Endothelial cell (in vitro differentiated cells): ENCODE measurements around the gene TIMM44. TPM values are rescaled to one million over a fixed set of nuclear protein-coding genes. Genes with fewer than 3 reads are reported as not detected.

Experiments used
- DNase-seq: peaks from one replicate; pipeline ENCODE4 v3.0.0; 2021; ENCODE audit warnings: low spot score
- H3K27ac Mint-ChIP-seq: one replicate; pipeline ENCODE4 v1.8.0; 2021; ENCODE audit warnings: mixed read lengths, inconsistent platforms; ENCODE audit not compliant: unreplicated experiment
- H3K27me3 Mint-ChIP-seq: one replicate; pipeline ENCODE4 v1.8.0; 2021; ENCODE audit warnings: mild to moderate bottlenecking, moderate library complexity, mixed read lengths, inconsistent platforms; ENCODE audit not compliant: unreplicated experiment
- H3K36me3 Mint-ChIP-seq: one replicate; pipeline ENCODE4 v1.8.0; 2021; ENCODE audit warnings: mild to moderate bottlenecking, low read depth, mixed read lengths, inconsistent platforms; ENCODE audit not compliant: unreplicated experiment
- H3K4me1 Mint-ChIP-seq: one replicate; pipeline ENCODE4 v1.8.0; 2021; ENCODE audit warnings: mild to moderate bottlenecking, mixed read lengths, inconsistent platforms; ENCODE audit not compliant: unreplicated experiment
- H3K4me3 Mint-ChIP-seq: one replicate; pipeline ENCODE4 v1.8.0; 2021; ENCODE audit warnings: mild to moderate bottlenecking, mixed read lengths, inconsistent platforms; ENCODE audit not compliant: unreplicated experiment
- H3K9me3 Mint-ChIP-seq: one replicate; pipeline ENCODE4 v1.8.0; 2021; ENCODE audit warnings: mixed read lengths, inconsistent platforms; ENCODE audit not compliant: unreplicated experiment
- CTCF ChIP-seq: fragments of 200-600 bp; sonication (generic); IDR thresholded peaks from one replicate; pipeline ENCODE4 v1.5.0; 2021; ENCODE audit warnings: antibody characterized with exemption; ENCODE audit not compliant: unreplicated experiment
- total RNA-seq: library from RNA; stranded (reverse); fragmentation: NEBNext Ultra II Directional; extraction: Animal tissue kit (Norgen Biotek cat#: 25700); gene quantifications from one replicate; pipeline ENCODE4 v1.2.1, GENCODE V29; 2021; ENCODE audit not compliant: unreplicated experiment

Gene TIMM44
- total RNA-seq, 1 donor from 2014 or later = 46.5 TPM

- no peak for TF ChIP-seq CTCF
- H3K4me1 Mint-ChIP-seq = no peaks in the 10 kb centered on the region
- H3K36me3 Mint-ChIP-seq = peaks cover 29% of the 10 kb centered on the region
These were observed 33.7 kb upstream of the TIMM44 start for GRCh38 chr19:7977021-7977722.

GRCh38 chr19:7976461-7976860, 33.0 kb upstream of the TIMM44 start:
- Mint-ChIP-seq H3K4me1 (no peaks in the 10 kb centered on the region), H3K36me3 (peaks cover 27% of the 10 kb centered on the region), H3K27me3 (peaks cover 9% of the 10 kb centered on the region), H3K27ac (no peak overlapping the region), H3K4me3 (no peak overlapping the region), H3K9me3 (no peaks in the 10 kb centered on the region)
- no peak for DNase-seq
- TF ChIP-seq CTCF = no peak

More at GRCh38 chr19:7977021-7977722, 33.7 kb upstream of the TIMM44 start:
- no peak for DNase-seq
- Mint-ChIP-seq H3K27ac (no peak overlapping the region), H3K27me3 (peaks cover 9% of the 10 kb centered on the region), H3K4me3 (no peak overlapping the region), H3K9me3 (no peaks in the 10 kb centered on the region)

- TF ChIP-seq CTCF = no peak
- Mint-ChIP-seq H3K4me1 (no peaks in the 10 kb centered on the region), H3K27ac (no peak overlapping the region), H3K36me3 (peaks cover 17% of the 10 kb centered on the region), H3K27me3 (peaks cover 5% of the 10 kb centered on the region), H3K9me3 (no peaks in the 10 kb centered on the region), H3K4me3 (no peak overlapping the region)
- DNase-seq = no peak
These were observed 31.6 kb upstream of the TIMM44 start for GRCh38 chr19:7975037-7975436.

GRCh38 chr19:7973883-7974282, 30.4 kb upstream of the TIMM44 start:
- H3K9me3 Mint-ChIP-seq = no peaks in the 10 kb centered on the region
- TF ChIP-seq CTCF = no peak
- no peaks in the 10 kb centered on the region for H3K4me1 Mint-ChIP-seq
- no peak overlapping the region for H3K27ac Mint-ChIP-seq
- H3K36me3 Mint-ChIP-seq = peaks cover 17% of the 10 kb centered on the region
- peaks cover 5% of the 10 kb centered on the region for H3K27me3 Mint-ChIP-seq
- no peak for DNase-seq
- no peak overlapping the region for H3K4me3 Mint-ChIP-seq
